SK-N-SH treated with all-trans-retinoic acid at 6 μM for 48 hours (cell line): ENCODE measurements around the gene DNAH5.

Experiments
- ATAC-seq: fragments of 200-7000 bp; cut with Tn5 transposase; 3 replicates; pipeline ENCODE4 v1.9.1; 2020; ENCODE audit warnings: mild to moderate bottlenecking, moderate library complexity
- ARNTL ChIP-seq: fragments of 450-650 bp; formaldehyde crosslinking; IDR thresholded peaks from 2 replicates; pipeline ENCODE4 v1.5.0; 2020; ENCODE audit warnings: low read depth, mild to moderate bottlenecking, moderate library complexity, borderline replicate concordance
- BACH2 ChIP-seq: fragments of 250-450 bp; sonication (Bioruptor Pico); IDR thresholded peaks from 2 replicates; pipeline ENCODE4 v1.9.0; 2021; ENCODE audit warnings: mild to moderate bottlenecking, borderline replicate concordance
- CREB5 ChIP-seq: fragments of 250-450 bp; sonication (Bioruptor Pico); IDR thresholded peaks from 2 replicates; pipeline ENCODE4 v1.5.1; 2020; ENCODE audit warnings: low read depth, mild to moderate bottlenecking, moderate library complexity
- CSDC2 ChIP-seq: fragments of 250-450 bp; sonication (Bioruptor Pico); IDR thresholded peaks from 2 replicates; pipeline ENCODE4 v1.5.0; 2020; ENCODE audit warnings: mild to moderate bottlenecking, moderate library complexity
- CSRNP3 ChIP-seq: fragments of 250-450 bp; sonication (Bioruptor Pico); IDR thresholded peaks from 2 replicates; pipeline ENCODE4 v1.5.1; 2021; ENCODE audit warnings: mild to moderate bottlenecking, moderate library complexity
- ISL1 ChIP-seq: fragments of 250-450 bp; sonication (Bioruptor Pico); IDR thresholded peaks from 2 replicates; pipeline ENCODE4 v2.1.2; 2022; ENCODE audit warnings: mild to moderate bottlenecking, moderate library complexity
- OSR1 ChIP-seq: fragments of 250-450 bp; sonication (Bioruptor Pico); IDR thresholded peaks from 2 replicates; pipeline ENCODE4 v1.8.0; 2022; ENCODE audit warnings: moderate library complexity, mild to moderate bottlenecking, inconsistent platforms
- PATZ1 ChIP-seq: fragments of 250-450 bp; sonication (Bioruptor Pico); IDR thresholded peaks from 2 replicates; pipeline ENCODE4 v1.8.0; 2020; ENCODE audit warnings: mild to moderate bottlenecking, moderate library complexity, borderline replicate concordance
- POU6F1 ChIP-seq: fragments of 250-450 bp; sonication (Bioruptor Pico); IDR thresholded peaks from 2 replicates; pipeline ENCODE4 v1.8.0; 2021; ENCODE audit warnings: low read depth, mild to moderate bottlenecking, moderate library complexity, borderline replicate concordance
- PPARA ChIP-seq: fragments of 250-450 bp; sonication (Bioruptor Pico); IDR thresholded peaks from 2 replicates; pipeline ENCODE4 v1.5.0; 2020; ENCODE audit warnings: mild to moderate bottlenecking, borderline replicate concordance
- RARB ChIP-seq: fragments of 250-450 bp; sonication (Bioruptor Pico); IDR thresholded peaks from 2 replicates; pipeline ENCODE4 v1.8.0; 2021; ENCODE audit warnings: mild to moderate bottlenecking, moderate library complexity
- TCF4 ChIP-seq: fragments of 250-450 bp; sonication (Bioruptor Pico); IDR thresholded peaks from 2 replicates; pipeline ENCODE4 v1.8.0; 2021; ENCODE audit warnings: mild to moderate bottlenecking, moderate library complexity, borderline replicate concordance
- TOX ChIP-seq: fragments of 250-450 bp; sonication (Bioruptor Pico); IDR thresholded peaks from 2 replicates; pipeline ENCODE4 v1.8.0; 2021; ENCODE audit warnings: mild to moderate bottlenecking, moderate library complexity, borderline replicate concordance
- TSHZ2 ChIP-seq: fragments of 250-450 bp; sonication (Bioruptor Pico); IDR thresholded peaks from 2 replicates; pipeline ENCODE4 v1.5.0; 2020; ENCODE audit warnings: mild to moderate bottlenecking, moderate library complexity
- ZC3H10 ChIP-seq: fragments of 250-450 bp; sonication (Bioruptor Pico); IDR thresholded peaks from 2 replicates; pipeline ENCODE4 v1.5.1; 2021; ENCODE audit warnings: mild to moderate bottlenecking, moderate library complexity
- ZFP3 ChIP-seq: fragments of 250-450 bp; sonication (Bioruptor Pico); IDR thresholded peaks from 2 replicates; pipeline ENCODE4 v1.5.0; 2020; ENCODE audit warnings: mild to moderate bottlenecking, moderate library complexity
- ZFP30 ChIP-seq: fragments of 450-650 bp; formaldehyde crosslinking; IDR thresholded peaks from 2 replicates; pipeline ENCODE4 v1.5.0; 2022; ENCODE audit warnings: mild to moderate bottlenecking, moderate library complexity
- ZNF70 ChIP-seq: fragments of 450-650 bp; formaldehyde crosslinking; IDR thresholded peaks from 2 replicates; pipeline ENCODE4 v1.5.0; 2020; ENCODE audit warnings: mild to moderate bottlenecking, moderate library complexity

The DNAH5 gene

GRCh38 chr5:13735691-13736090 lies 208.8 kb downstream of the DNAH5 start (continued):
- TF ChIP-seq CREB5 (CRISPR knock-in tag) (no peak), ISL1 (CRISPR knock-in tag) (no peak), CSDC2 (CRISPR knock-in tag) (no peak), PATZ1 (no peak), ZFP30 (CRISPR knock-in tag) (no peak), TCF4 (CRISPR knock-in tag) (no peak), PPARA (CRISPR knock-in tag) (no peak)

GRCh38 chr5:13731121-13731628 lies 213.3 kb downstream of the DNAH5 start:
- ATAC-seq = no peak
- TF ChIP-seq TOX (CRISPR knock-in tag) (no peak), TSHZ2 (CRISPR knock-in tag) (no peak), ARNTL (CRISPR knock-in tag) (no peak)

GRCh38 chr5:13708906-13709305 lies 235.6 kb downstream of the DNAH5 start:
- no peak for ATAC-seq
- TF ChIP-seq ARNTL (CRISPR knock-in tag) = no peak
- no peak for TF ChIP-seq PATZ1
- no peak for TF ChIP-seq ISL1 (CRISPR knock-in tag)
- TF ChIP-seq PPARA (CRISPR knock-in tag) = no peak
- TF ChIP-seq TSHZ2 (CRISPR knock-in tag) = no peak
- TF ChIP-seq CSRNP3 (CRISPR knock-in tag) = no peak
- no peak for TF ChIP-seq CSDC2 (CRISPR knock-in tag)
- TF ChIP-seq ZNF70 (CRISPR knock-in tag) = no peak
- TF ChIP-seq POU6F1 (CRISPR knock-in tag) = no peak
- TF ChIP-seq BACH2 (CRISPR knock-in tag) = no peak
- no peak for TF ChIP-seq RARB (CRISPR knock-in tag)
- no peak for TF ChIP-seq TOX (CRISPR knock-in tag)
- TF ChIP-seq ZFP3 (CRISPR knock-in tag) = no peak
- TF ChIP-seq ZC3H10 (CRISPR knock-in tag) = no peak
- no peak for TF ChIP-seq OSR1
- TF ChIP-seq, all 23 proteins: peak for 0
